ENCODE measurements around the gene ADAMTS18. TPM values are rescaled to one million over a fixed set of nuclear protein-coding genes. Genes with fewer than 3 reads are reported as not detected.

The ADAMTS18 gene
- total RNA-seq, 4 donors from 2014 or later: 0.20 to 0.79 (median 0.27) TPM; not detected in 1

DNA sequence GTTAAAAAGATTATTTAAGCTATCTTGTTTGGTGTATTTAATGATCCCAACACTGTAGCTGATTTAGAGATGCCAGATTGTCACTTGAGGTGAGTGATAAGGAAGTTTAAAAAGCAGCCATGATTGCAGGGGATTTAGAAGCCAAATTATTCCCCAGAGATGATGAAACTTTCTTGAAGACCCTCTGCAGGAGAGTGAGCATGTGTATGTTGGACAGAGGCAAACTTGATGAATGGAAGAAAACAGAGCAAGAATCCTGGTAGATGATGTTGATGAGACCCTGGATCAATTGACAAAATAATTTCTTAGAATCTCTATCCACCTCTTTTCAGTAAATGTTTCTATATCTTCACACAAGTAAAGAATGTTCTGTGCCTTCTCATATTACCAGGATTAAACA, 14.4 kb upstream of the ADAMTS18 start:
- in situ Hi-C loops (cut with MboI; ENCODE audit: low pct_ligation_motif_present in 1 of 4, low pct_unique_long_range_greater_than_20kb in 1 of 4, low sequenced_read_pairs in 3 of 4): no loop called here
- no peak for TF ChIP-seq POLR2AphosphoS5 (IDR thresholded peaks at IDR 0.05)
- TF ChIP-seq, protein P1, sequence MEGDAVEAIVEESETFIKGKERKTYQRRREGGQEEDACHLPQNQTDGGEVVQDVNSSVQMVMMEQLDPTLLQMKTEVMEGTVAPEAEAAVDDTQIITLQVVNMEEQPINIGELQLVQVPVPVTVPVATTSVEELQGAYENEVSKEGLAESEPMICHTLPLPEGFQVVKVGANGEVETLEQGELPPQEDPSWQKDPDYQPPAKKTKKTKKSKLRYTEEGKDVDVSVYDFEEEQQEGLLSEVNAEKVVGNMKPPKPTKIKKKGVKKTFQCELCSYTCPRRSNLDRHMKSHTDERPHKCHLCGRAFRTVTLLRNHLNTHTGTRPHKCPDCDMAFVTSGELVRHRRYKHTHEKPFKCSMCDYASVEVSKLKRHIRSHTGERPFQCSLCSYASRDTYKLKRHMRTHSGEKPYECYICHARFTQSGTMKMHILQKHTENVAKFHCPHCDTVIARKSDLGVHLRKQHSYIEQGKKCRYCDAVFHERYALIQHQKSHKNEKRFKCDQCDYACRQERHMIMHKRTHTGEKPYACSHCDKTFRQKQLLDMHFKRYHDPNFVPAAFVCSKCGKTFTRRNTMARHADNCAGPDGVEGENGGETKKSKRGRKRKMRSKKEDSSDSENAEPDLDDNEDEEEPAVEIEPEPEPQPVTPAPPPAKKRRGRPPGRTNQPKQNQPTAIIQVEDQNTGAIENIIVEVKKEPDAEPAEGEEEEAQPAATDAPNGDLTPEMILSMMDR (IDR thresholded peaks at IDR 0.05): no peak
- no peak for TF ChIP-seq EP300 (IDR thresholded peaks at IDR 0.05; ENCODE audit: low read depth)
- no peak for TF ChIP-seq POLR2A (IDR thresholded peaks at IDR 0.05)
- Histone ChIP-seq H3K4me3 (no peak overlapping the region), H3K27ac (no peak overlapping the region), H3K36me3 (no peaks in the 10 kb centered on the region), H3K4me1 (no peaks in the 10 kb centered on the region), H3K27me3 (no peaks in the 10 kb centered on the region), H3K9me3 (no peaks in the 10 kb centered on the region)
- intact Hi-C loops (cut with DNase I; ENCODE audit: low total_unique reads): no loop called here
- DNase-seq: no peak

DNA sequence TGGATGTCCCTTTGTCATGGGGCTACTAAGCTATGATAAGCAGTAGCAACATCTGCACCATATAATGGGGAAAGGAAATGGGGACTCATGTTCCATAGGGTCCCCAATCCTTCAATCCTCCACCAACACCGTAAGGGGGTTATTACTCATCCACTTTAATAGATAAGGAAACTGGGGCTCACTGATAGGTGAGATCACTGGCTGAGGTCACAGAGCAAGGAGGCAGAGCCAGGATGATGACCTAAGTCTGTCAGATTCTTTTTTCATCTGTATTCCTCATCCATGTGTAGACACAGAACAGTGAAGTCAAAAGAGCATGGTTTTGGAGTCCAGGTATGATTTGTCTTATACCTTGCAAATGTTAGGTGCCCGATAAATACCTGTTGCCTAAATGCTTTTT, 10.5 kb upstream of the ADAMTS18 start:
- H3K4me3 ChIP-seq: no peak overlapping the region
- intact Hi-C loops (cut with DNase I; ENCODE audit: low total_unique reads) (no loop called here), in situ Hi-C loops (cut with MboI; ENCODE audit: low pct_ligation_motif_present in 1 of 4, low pct_unique_long_range_greater_than_20kb in 1 of 4, low sequenced_read_pairs in 3 of 4) (no loop called here)
- no peaks in the 10 kb centered on the region for H3K27me3 ChIP-seq
- DNase-seq: no peak
- no peaks in the 10 kb centered on the region for H3K36me3 ChIP-seq
- 87 to 100% methylated on average over 1 to 2 of the region's 2 CpGs for WGBS, 2 donors (ENCODE audit: low coverage in 1 of 2)
- no peaks in the 10 kb centered on the region for H3K4me1 ChIP-seq
- H3K27ac ChIP-seq: no peak overlapping the region
- TF ChIP-seq POLR2AphosphoS5 (IDR thresholded peaks at IDR 0.05): no peak
- TF ChIP-seq, protein P1 (IDR thresholded peaks at IDR 0.05): no peak
- no peaks in the 10 kb centered on the region for H3K9me3 ChIP-seq

DNA sequence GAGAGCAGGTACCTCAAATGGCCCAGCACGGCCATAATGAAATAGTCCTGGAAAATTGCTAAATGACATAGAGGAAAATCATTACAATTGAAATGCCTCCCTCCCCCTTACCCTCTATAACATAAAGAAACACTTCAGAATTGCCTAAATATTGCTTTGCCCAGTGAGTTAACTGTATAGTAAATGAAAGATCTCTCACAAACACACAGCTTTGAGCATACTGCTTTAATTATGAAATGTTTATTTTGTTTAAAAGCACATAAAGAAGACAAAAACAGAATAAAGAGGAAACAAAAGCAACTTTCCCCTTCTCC, 9.3 kb upstream of the ADAMTS18 start:
- no peak for TF ChIP-seq EP300 (IDR thresholded peaks at IDR 0.05; ENCODE audit: low read depth)
- TF ChIP-seq, protein P1 (IDR thresholded peaks at IDR 0.05): no peak
- TF ChIP-seq POLR2AphosphoS5 (IDR thresholded peaks at IDR 0.05): no peak
- no peak for TF ChIP-seq POLR2A (IDR thresholded peaks at IDR 0.05)
- intact Hi-C loops (cut with DNase I; ENCODE audit: low total_unique reads): no loop called here

DNA sequence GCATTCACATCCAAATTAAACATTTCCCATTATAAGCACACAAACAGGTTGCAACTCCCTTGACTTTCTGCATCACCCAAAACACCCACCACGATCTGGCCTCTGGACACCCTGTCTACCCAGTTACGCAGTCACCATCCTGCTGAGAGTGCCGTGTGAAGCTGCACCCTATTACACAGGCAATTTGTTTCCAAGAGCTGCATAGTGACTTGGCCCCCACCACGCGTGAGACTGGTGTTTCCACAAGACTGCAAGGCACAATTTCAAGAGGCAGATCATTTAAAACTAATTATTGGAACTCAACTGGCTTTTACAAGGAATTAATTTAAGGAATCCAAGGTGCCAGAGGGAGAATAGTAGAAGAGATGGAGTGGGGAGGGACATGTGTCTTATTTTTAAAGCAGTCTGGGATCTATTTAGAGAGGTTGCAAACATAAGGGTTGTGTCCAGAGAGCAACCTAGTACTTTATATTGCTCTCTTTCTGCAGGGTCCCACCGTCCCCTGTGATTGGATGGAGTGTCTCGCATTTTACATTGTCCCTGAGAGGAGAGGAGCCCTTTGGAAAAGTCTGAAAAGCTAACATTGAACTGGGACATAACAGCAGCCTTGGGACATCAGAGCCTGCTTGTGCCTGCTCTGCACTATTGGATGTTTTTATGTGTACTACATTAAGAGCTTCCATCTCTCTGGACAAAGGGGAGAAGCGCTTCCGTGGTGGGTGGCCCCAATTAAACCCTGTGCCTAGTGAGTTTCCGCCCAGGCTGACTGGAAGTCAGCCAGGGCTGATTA, 8.7 kb upstream of the ADAMTS18 start:
- DNase-seq: no peak
- no peaks in the 10 kb centered on the region for H3K27me3 ChIP-seq
- H3K9me3 ChIP-seq: no peaks in the 10 kb centered on the region
- no peak overlapping the region for H3K4me3 ChIP-seq
- TF ChIP-seq, protein P1 (IDR thresholded peaks at IDR 0.05): no peak
- no peak for TF ChIP-seq POLR2A (IDR thresholded peaks at IDR 0.05)
- TF ChIP-seq EP300 (IDR thresholded peaks at IDR 0.05; ENCODE audit: low read depth): no peak
- TF ChIP-seq POLR2AphosphoS5 (IDR thresholded peaks at IDR 0.05): no peak
- WGBS, 2 donors (ENCODE audit: low coverage in 1 of 2): 50 to 59% methylated on average over 1 to 10 of the region's 10 CpGs
- no peaks in the 10 kb centered on the region for H3K36me3 ChIP-seq
- peaks cover 0 to 3% (median 0%) of the 10 kb centered on the region in 4 donors for H3K4me1 ChIP-seq
- intact Hi-C loops (cut with DNase I; ENCODE audit: low total_unique reads) (no loop called here), in situ Hi-C loops (cut with MboI; ENCODE audit: low pct_ligation_motif_present in 1 of 4, low pct_unique_long_range_greater_than_20kb in 1 of 4, low sequenced_read_pairs in 3 of 4) (no loop called here)
- H3K27ac ChIP-seq: no peak overlapping the region

More for the DNA sequence above, 9.3 kb upstream of the ADAMTS18 start:
- Histone ChIP-seq H3K27me3 (no peaks in the 10 kb centered on the region), H3K9me3 (no peaks in the 10 kb centered on the region), H3K36me3 (no peaks in the 10 kb centered on the region), H3K4me3 (no peak overlapping the region), H3K27ac (no peak overlapping the region), H3K4me1 (peaks cover 0 to 2% (median 0%) of the 10 kb centered on the region in 4 donors)
- WGBS, 2 donors (ENCODE audit: low coverage in 1 of 2): 10 to 20% methylated on average over 1 of the region's 1 CpG
- no peak for DNase-seq
- in situ Hi-C loops (cut with MboI; ENCODE audit: low pct_ligation_motif_present in 1 of 4, low pct_unique_long_range_greater_than_20kb in 1 of 4, low sequenced_read_pairs in 3 of 4): no loop called here
